HG03060 (cell line): ENCODE results near the gene RAC2.

Experiments used
- ATAC-seq: cut with Tn5 transposase; IDR thresholded peaks from one replicate; pipeline ENCODE4 v1.9.1; 2021; ENCODE audit warnings: low read depth, moderate number of reproducible peaks; ENCODE audit not compliant: unreplicated experiment

RAC2 gene

DNA sequence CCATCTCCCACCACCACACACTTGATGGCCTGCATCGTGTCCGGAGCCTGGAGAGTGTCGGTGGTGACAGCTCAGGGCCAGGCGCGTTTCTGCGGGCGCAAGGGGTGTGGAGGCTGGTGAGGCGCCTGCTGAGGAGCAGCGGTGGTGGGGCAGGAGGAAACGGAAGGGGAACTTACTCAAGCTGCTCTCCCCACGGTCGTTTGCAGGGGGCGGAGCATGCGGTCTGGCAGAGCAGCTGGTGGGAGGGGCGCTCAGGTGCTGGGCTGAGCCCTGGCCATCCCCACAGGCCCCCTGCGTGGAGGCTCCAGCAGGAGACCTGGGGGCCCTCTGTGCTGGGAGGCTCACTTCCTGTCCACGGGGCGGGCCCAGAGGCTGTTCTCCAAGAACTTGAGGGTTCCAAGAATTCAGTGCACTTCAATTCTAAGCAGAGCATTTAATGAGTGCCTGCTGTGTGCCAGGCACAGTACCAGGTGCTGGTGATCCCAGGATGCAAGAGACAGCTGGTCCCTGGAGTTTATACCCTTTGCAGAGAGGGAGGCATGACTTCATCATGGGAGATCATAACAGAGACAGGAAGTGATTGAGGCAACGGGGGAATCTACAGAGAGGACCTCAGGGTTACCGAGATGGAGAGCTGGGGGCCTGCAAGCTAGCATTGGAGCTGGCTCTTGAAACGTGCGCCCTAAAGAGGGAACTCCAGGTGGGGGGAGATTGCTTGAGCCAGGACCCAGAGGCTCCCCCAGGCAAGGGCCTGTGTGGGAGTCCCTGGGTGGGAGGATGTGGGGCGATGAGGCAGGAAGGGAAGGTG, at the start of gene RAC2:
Gene RAC2 (minus strand): TSS at position 156 of the 808 bp plus-strand sequence. CDS start 121 bp downstream, at position 35.
- ATAC-seq: no peak

DNA sequence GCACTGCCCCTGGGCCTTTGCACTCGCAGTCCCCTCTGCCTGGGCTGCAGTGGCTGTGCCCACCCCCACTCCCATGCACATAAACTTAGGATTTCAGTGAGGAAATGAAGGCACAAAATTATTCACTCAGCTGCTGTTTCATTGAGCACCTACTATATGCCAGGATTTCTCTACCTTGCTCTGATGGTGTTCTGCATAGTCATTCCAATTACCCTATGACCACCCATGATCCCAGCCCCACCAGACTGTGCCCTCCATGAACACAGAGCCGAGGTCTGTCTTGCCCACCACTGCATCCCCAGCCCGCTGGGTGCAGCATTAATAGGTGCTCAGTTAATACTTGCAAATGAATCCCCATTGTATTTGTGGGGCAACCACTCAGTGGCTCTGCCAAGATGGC, 49.1 kb upstream of the RAC2 start:
- no peak for ATAC-seq

DNA sequence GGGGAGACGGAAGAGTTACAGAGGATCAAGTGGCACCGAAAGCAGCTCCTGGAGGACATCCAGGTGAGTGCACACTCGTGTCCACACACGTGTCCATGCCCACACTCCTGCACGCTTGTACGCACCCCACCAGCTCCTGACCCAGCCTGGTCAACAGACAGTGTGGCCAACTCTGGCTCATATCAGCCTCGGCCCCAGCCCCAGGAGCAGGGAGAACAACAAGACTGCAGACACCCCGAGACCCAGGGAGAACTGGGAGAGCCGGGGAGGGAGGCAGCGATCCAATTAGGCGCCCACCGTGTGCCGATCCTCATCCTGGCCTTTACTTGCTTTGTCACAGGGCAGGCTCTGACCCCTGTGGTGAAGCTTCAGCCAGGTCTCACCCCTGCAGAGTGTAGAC, 48.6 kb upstream of the RAC2 start:
- ATAC-seq: no peak

DNA sequence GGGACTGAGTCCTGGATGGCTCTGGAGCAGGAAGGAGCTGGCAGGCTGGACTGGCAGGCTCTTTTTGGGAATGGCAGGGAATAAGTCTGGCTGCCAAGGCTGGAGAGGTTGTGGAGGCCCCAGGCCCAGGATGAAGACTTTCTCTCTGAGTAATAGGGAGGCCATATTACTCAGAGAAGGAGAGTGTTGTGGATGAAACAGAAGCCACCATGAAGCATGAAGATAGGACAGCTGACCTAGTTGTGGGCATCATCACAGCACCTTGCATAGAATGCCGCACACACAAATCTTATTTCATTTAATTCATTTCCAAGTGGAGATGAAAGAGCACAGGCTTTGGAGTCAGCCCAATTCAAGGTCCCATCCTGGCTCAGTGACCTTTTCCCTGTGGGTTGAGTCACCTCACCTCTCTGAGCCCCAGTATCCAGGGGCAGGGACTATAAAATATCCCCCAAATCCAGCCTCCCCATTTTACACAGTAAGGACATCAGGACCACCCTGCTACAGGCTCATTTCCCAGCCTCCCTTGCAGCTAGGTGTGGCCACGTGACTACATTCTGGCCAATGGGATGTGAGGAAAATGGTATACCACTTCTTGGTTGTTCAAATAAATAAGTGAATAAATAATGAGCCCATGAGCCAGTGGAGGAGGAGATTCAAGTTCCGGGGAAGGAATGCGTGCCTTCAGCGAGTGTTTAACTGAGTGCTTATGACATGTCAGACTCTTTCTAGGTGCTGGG, 47.7 kb upstream of the RAC2 start:
- ATAC-seq: no peak

DNA sequence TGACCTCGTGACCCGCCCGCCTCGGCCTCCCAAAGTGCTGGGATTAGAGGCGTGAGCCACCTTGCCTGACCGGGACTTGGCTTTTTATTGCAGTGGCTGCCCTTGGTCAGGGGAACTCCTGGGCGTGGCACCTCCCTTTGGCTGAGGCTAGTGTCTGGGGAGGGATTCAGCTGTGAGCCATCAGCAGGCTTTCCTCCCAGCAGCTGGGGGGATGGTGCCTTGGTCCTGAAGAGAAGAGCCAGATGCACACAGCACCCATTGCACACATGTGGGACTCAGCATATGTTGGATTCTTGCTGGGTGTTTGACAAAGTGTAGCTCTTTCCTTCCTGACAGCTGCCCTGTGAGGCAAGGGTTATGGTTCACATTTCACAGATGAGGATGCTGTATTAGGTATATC, 46.7 kb upstream of the RAC2 start:
- no peak for ATAC-seq

DNA sequence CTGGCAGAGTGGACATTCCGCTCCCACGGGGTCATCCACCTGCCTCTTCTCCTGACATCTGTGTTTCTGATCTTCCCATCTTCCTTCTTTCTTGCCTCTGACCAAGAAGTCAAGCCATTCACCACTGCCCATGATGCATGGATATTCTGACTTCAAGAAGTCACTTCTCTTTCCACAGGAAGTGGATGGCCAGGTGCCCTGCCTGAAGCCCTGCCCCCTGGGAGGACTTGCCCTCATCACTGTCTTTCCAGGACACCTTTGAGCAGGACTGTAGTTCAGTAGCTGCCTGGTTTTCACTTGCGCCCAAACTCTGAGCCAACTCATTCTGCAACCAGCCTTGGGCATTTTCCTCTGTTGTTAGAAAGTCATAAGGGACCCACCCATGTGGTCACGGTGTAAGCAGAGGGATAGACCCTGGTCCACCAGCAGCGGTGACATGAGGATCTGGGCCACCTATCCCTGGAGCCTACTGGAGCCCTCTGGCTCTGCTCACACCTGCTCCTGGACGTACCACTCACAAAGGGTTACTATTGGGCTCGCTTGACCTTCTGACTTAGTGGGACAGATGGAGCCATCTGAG, 45.2 kb upstream of the RAC2 start:
- ATAC-seq: no peak

DNA sequence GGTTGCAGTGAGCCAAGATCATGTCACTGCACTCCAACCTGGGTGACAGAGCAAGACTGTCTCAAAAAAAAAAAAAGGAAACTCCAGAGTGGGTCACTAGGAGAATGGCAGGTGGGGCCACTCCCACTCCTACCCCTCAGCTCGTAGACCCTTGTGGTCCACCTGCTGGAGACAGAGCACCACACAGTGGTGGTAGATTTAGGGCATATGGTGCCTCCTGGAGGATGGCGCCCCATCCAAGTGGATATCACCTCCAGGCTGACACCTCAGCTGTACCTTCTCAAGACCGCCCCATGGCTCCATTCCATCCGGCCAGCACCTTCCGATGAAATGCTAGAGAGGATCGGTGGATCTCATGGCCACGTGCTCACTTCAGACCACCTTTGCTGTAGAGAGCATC, 44.5 kb upstream of the RAC2 start:
- ATAC-seq: no peak

DNA sequence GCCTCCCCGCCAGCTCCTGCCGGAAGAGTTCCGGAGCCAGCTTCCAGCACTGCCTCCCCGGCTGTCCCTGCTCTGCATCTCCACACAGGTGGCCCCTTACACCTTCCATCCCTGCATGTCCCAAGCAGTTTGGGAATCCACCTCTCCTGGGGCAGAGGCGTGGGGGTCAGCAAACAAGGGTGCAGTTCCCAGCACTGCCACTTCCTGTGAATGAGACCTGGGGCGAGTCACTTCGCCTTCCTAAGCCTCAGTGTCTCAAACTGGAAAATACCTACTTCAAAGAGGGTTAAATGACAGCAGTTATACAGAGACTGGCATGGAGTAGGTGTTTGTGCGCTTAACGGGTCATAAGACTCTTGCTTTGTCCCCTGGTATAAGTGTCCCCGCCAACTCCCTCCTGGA, 43.5 kb upstream of the RAC2 start:
- ATAC-seq: no peak

DNA sequence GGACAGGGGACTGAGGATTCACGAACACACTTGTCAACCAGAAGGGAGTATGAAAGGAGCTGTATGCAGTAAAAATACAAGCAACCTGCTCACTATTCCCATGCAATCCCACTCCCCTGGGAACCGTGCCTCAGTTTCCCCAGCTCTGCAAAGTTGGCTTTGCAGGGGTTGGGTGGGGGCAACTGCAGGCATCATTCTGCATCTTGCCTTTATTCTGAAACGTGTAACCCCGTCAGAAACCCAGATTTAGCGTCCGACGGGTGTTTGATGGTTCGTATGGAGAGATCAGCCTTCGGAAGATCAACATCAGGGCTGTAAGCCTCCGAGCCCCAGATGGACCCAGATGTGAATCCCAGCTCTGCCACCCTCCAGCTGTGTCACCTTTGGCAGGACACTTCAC, 41.9 kb upstream of the RAC2 start:
- ATAC-seq: no peak

DNA sequence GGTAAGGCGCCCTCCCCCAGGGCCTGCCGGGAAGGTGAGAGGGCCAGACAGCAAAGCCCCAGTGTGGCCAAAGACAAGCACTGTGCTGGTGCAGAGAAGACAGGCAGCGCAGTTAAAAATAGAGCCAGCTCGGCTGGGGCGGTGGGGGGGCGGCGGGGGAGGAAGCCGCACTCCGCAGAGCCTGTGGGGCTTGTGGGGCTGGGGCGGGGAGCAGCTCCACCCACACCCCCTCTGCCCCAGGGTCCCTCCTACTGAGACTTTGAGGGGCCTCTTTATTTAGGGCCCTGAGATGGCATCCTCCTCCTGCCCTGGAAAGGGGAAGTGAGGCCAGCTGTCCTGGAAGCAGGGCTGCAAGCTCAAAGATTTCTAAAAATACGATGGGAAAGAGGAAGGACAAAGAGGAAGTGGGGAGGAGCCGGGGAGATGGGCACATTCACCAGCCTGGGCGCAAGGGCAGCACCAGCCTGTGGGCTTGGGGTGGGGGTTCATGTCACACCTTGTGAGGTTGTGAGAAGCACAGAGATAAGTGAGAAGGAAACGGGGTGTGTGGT, 40.8 kb upstream of the RAC2 start:
- ATAC-seq: no peak

DNA sequence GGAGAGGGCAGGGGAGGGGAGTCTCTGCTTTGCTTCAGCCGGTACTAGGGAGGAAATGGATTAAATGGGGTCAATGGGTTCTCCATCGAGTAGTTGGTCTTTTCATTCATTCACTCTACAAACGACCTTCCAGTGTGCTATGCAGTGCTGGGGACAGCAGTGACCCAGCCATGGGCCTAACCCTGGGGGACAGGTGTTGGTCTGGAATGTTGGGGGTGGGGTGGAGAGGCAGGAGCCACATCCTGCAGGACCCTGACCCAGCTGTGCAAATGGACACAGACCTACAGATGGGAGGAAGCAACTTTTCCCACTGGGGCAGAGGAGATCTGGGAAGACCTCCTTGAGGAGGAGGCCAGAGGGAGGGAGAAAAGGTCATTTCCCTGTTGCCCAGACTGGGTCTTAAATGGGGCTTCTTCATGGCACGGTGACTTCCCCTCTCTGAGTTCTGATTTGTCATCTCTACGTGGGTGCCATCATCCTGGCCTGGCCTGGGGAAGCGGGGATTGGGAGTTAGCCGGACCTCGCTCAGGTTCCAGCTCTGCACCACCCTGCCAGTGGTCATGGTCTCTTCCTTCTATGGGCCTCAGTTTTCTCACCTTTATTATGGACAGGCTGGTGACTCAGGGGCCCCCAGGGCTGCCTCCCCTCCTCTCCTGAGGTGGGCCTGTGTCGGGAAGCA, 40.2 kb upstream of the RAC2 start:
- no peak for ATAC-seq

DNA sequence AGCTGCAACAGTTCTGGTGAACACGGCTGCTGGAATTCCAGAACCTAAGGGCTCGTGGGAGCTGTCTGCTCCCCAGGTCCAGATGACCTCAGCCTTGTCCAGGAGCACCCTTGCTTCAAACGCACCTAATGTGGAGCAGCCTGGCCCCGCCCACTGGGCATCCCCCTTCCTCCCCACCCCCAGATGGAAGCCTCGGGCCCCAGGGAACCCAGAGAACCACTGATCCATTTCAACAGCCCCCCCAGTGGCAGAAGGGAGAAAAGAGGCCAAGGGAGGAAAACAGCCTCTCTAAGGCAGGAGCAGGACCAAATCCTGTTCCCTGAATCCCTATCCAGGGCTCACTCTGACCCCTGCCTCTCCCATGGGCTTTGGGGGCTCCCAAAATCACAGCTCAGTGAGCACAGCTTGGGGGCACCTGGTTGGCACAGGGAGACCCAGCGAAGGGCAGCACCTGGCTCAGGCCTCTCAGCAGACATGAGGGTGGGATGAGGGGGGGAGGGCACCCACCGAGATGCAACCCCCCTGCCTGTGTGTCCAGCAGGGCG, 39.4 kb upstream of the RAC2 start:
- ATAC-seq: no peak

DNA sequence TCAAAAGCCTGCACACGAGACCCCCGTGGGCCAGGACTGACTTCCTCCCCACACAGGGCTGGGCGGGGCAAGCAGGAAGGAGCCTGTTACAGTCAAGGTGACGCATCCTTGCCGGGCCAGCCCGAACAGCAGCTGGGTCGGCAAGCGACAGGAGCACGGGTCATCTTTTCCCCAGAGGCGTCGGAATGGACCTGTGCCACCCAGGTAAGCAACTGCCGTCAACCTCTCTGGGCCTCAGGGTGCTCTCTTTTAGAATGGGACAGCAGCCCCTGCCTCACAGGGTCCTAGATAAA, 38.3 kb upstream of the RAC2 start, which contains the start of gene CYTH4:
Gene CYTH4 (plus strand): TSS at position 124 of the 293 bp plus-strand sequence. CDS start 62 bp downstream, at position 186.
- ATAC-seq: no peak

DNA sequence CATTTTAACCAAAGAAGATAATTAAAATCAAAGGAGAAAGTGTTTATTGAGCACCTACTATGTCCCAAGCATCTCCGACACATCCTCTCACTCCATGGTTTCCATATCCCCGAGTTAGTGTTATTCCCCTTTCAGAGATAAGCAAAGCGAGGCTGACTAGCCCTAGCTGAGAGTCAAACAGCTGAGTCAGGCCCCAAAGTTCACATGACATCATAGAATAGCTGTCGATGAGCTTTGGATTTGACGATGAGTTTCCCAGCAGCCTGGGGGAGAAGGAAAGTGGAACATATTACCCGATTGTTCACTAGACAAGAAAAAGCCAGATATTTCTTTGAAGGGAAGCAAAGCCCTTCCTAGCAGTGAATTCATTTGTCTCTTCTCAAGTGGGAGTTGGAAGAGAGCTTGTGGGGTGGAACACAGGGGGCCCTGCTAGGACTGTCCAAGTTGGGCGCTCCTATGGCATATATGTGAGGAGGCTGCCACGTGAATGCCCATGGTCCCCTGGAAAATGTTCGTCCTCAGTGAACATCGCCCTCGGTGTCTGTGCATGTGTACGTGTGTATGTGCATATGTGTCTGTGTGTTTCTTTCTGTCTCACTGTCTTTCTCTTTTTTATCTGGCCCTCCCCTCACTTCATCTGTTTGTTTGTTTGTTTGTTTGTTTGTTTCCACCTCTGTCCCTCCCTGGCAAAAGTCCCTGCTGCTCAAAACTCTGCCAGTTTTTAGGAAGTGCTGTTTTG, 37.7 kb upstream of the RAC2 start:
- ATAC-seq: no peak

DNA sequence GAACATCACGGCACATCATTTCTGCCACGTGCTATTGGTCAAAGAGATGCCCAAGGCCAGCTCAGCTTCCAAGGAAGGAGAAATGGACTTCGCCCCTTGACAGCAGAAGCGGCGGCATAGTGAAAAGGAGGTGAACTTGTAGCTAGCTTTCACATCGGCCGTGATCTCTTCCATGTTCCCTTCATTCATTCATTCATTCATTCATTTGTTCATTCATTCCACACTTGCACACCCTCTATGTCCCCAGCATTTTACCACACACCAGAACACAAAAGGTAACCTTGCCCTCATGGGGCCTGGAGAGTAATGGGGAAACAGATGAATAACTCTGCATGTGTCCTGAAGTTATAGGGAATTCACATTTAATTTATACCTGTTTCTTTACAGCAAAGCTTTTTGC, 37.1 kb upstream of the RAC2 start:
- no peak for ATAC-seq

DNA sequence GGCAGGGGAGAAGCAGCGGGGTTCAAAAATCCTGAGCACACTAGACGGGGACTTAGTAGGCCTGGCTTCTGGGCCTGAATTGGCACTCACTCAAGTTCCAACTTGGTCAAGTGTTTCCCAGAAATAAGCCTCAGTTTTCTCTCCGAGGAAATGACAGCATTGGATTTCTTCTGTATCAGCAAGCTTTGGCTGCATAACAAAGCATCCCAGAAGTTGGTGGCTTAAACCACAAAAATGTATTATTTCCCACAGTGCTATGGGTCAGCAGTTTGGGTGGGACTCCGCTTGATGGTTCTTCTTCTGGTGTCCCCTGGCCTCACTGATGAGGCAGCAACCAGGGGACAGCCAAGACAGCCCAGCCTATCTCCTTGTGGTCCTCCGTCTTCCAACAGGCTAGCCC, 36.6 kb upstream of the RAC2 start:
- ATAC-seq: no peak

DNA sequence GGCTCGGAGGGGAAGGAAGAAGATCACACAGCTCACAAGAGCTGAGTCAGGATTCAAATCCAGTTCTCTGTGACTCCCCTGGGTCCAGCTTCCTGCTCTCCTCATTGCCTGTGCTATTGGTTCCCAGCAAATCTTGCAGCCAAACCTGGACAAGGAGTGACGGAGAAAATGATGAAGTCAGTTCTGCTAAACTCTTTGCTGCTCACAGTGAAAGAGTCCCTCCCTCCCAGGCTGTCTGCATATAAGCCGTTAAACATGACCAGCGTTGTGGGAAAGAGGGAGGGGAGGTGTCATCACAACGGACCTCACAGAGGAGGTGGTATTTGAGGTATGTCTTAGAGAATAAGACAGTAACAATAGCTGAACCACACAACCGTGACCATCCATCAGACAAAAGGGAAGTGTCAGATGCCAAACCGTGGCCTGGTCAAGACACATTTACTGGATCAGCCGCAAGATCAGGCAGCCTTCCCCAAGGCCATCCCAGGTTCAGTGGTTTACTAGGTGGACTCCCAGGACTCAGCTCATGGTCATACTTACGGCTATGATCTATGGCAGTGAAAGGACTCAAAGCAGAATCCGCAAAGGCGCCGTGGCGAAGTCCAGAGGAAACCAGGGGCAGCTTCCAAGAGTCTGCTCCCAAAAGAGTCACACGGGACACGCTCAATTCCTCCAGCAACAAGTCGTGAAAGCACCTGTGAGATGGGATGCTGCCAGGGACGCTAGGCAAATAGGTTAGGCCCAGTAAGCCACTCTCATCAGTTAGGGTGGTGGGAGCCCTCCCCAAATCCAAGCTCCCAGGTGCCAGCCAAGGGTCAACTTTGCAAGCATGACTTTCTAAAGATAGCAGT, 35.5 kb upstream of the RAC2 start:
- ATAC-seq: no peak

DNA sequence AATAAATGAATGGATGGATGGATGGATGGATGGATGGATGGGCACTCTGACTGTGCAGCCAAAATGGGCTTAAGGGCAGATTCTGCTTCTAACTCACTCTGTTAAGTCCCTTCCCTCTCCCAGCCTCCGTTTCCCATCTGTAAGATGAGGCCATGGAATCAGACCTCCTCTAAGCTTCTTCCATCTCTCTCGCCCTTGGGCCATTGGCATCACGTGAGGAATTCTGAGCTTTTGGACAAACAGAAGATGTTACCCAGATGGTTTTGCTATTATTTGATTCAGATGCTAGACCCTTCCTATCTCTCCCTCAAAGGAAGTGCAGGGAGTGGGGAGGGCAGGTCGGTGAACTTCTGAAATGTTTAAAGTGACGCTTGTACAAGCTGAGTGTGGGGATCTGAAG, 34.2 kb upstream of the RAC2 start:
- no peak for ATAC-seq

DNA sequence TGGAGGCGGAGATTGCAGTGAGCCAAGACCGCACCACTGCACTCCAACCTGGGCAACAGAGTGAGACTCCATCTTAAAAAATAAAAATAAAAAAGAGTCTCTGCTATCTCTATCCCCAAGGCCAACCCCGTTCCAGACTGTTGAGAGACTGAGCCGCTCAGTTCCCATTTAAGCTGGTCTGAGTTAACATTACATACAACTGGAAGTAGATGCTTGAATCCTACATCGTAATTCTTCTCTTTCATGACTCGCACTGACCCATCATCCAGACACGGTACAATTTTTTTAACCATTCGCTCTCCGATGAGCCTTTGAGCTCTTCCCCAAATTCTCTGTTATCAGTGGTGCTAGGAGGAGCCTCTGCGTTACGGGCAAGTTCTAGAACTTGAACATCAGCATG, 33.3 kb upstream of the RAC2 start:
- no peak for ATAC-seq
